ENCODE measurements around the gene SMIM44. TPM values are rescaled to one million over a fixed set of nuclear protein-coding genes. Genes with fewer than 3 reads are reported as not detected.
A peak's percentile ranks its signal among the peaks of the same experiment; 100 is the strongest.

The SMIM44 gene
- total RNA-seq, 3 donors from 2014 or later, result not detected

- intact Hi-C loops (cut with DNase I; ENCODE audit: low total_unique reads), result loop anchor here (10.0 kb wide), 1 partner anchor 139 kb away; no protein-coding TSS in a partner anchor
- DNase-seq (ENCODE audit: low spot score in 2 of 2), result no peak
- H3K9me3 ChIP-seq, result no peaks in the 10 kb centered on the region
- H3K36me3 ChIP-seq, result no peaks in the 10 kb centered on the region
- H3K27me3 ChIP-seq, result no peaks in the 10 kb centered on the region
- H3K4me3 ChIP-seq, result no peak overlapping the region
- TF ChIP-seq POLR2A (IDR thresholded peaks at IDR 0.05), result no peak
- no peak for TF ChIP-seq CTCF (IDR thresholded peaks at IDR 0.05)
- TF ChIP-seq POLR2AphosphoS5 (IDR thresholded peaks at IDR 0.05), result no peak
- H3K4me1 ChIP-seq, result no peaks in the 10 kb centered on the region
- peak overlapping the region; percentile 15 to 58 for H3K27ac ChIP-seq
Measured at GRCh38 chr19:3463714-3464586, 19.3 kb downstream of the SMIM44 start.

DNA sequence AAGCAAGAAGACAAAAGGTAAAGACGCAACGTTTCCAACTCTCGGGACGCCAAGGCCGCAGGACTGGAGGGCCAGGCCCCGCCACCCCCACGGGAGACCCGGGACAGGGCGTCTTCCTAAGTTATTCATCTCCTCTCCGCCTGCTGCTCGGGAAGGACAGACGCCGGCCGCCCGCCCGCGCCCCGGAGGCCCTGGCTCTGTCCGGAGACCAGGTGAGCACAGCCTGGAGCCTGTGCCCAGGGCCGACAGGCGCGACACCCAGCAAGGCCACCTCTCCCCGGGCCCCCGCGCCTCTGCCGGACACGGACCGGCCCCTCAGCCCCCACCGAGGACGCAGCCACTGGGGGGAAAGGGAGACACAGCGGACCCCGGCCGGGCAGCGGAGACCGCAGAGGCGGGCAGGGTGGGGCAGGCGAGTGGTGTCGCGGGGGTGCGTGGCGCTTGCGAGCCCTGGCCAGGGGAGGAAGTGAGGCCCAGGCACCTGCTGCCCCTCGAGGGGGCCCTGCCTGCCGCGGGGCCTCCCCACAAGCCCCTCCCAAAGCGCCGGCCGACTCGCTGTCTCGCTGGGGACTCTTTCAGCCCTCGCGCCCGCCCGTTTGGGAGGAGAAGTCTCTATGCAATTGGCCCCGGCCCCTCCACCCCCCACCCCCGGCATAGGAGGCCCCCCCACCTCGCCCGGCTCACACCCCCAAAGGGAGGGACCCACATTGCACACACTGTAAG, 20.1 kb downstream of the SMIM44 start:
- H3K4me3 ChIP-seq, result no peak overlapping the region
- no peaks in the 10 kb centered on the region for H3K36me3 ChIP-seq
- intact Hi-C loops (cut with DNase I; ENCODE audit: low total_unique reads), result loop anchor here (10.0 kb wide), 1 partner anchor 138 kb away; no protein-coding TSS in a partner anchor
- TF ChIP-seq CTCF (IDR thresholded peaks at IDR 0.05) (no peak), POLR2A (IDR thresholded peaks at IDR 0.05) (no peak)
- H3K27me3 ChIP-seq, result no peaks in the 10 kb centered on the region
- DNase-seq (ENCODE audit: low spot score in 2 of 2), result no peak
- H3K4me1 ChIP-seq, result peaks cover 0 to 4% of the 10 kb centered on the region in 2 donors
- H3K27ac ChIP-seq, result peak overlapping the region in 1 of 2 donors; percentile 61
- no peaks in the 10 kb centered on the region for H3K9me3 ChIP-seq

- Histone ChIP-seq H3K4me1 (peaks cover 0 to 4% of the 10 kb centered on the region in 2 donors), H3K36me3 (no peaks in the 10 kb centered on the region), H3K27ac (peak overlapping the region; percentile 77 to 89), H3K9me3 (no peaks in the 10 kb centered on the region), H3K4me3 (no peak overlapping the region), H3K27me3 (no peaks in the 10 kb centered on the region)
- no peak for TF ChIP-seq POLR2AphosphoS5 (IDR thresholded peaks at IDR 0.05)
- no peak for TF ChIP-seq CTCF (IDR thresholded peaks at IDR 0.05)
- TF ChIP-seq POLR2A (IDR thresholded peaks at IDR 0.05), result no peak
- intact Hi-C loops (cut with DNase I; ENCODE audit: low total_unique reads), result loop anchor here (10.0 kb wide), 1 partner anchor 135 kb away; no protein-coding TSS in a partner anchor
- no peak for DNase-seq (ENCODE audit: low spot score in 2 of 2)
Measured at GRCh38 chr19:3459965-3460582, 23.2 kb downstream of the SMIM44 start.

DNA sequence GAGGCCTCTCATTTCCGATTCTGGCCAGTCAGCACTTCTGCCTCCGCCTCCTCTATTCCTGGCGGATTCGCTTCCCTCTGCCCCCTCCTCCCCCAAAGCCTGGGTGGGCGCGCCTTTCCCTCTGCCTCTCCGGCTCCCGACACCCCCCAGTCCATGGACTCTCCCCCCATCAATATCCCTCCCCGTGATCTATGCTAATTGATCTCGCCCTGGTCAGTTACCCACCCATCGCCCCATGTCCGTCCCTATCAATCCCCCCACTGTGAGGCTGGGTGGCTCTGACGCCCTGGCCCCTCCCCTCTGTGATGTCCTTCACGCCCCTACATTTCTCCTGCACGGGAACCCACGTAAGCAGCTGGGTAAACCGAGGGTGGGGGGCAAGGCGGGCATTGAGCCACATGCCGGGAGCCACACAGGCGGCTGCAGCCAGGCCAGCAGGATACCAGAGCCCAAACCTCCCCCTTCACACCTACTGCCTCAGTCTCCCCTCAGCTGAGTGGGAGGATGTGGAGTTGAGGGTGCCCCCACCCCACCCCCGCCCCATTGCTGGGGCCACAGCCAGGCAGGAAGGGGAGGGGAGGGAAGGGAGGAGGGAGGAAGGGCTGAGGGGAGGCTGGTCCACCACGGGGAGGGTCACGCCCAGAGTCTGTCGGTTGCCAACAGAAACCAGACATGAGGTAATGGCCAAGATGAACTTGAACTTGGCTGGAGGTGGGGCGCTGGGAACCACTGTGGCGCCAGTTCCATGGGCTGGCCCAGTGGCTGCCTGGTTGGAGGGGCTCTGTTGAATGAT, 24.0 kb downstream of the SMIM44 start:
- H3K36me3 ChIP-seq, result no peaks in the 10 kb centered on the region
- DNase-seq (ENCODE audit: low spot score in 2 of 2), result peak; percentile 71 to 82
- peak overlapping the region in 1 of 3 donors; percentile 43 for H3K4me3 ChIP-seq
- TF ChIP-seq CTCF (IDR thresholded peaks at IDR 0.05) (no peak), POLR2A (IDR thresholded peaks at IDR 0.05) (no peak), POLR2AphosphoS5 (IDR thresholded peaks at IDR 0.05) (peak in 2 of 3 donors; percentile 56 to 62)
- intact Hi-C loops (cut with DNase I; ENCODE audit: low total_unique reads), result no loop called here
- peaks cover 0 to 4% of the 10 kb centered on the region in 2 donors for H3K4me1 ChIP-seq
- peak overlapping the region; percentile 77 to 89 for H3K27ac ChIP-seq
- no peaks in the 10 kb centered on the region for H3K9me3 ChIP-seq
- H3K27me3 ChIP-seq, result no peaks in the 10 kb centered on the region
